ENCODE data around the gene SYT5.

DNA sequence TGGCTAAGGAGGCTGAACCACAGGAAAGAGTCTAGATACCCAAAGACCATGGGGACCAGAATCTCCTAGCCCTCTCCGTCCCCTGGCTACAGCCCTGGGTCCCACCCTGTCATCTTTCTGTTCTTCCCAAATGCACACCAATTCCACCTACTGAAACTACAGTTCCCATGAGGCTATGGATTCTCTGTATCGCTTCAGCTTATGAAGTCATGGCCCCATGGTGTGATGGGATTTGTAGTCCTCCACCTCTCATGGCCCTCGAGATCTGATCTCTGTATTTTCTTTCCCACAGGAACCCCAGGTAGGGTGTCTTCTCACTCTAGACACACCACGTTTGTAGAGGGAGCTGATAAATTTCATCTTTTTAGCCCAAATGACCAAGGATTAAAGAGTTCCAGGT is 17.4 kb upstream of the SYT5 start:
- no peak for TF ChIP-seq CTCF (conservative IDR thresholded peaks at IDR 0.05)
- no peak for TF ChIP-seq EZH2 (IDR thresholded peaks at IDR 0.05; ENCODE audit: low read depth)

All from PC-9 (cell line).